PC-9 (cell line): Measurements from ENCODE around the gene EFS. TPM values are rescaled to one million over a fixed set of nuclear protein-coding genes. Genes with fewer than 3 reads are reported as not detected.

ENCODE experiments used
- BruUV-seq: library from RNA; stranded (reverse); fragments of 400-500 nt; replicated peaks from 2 replicates; lab custom pipeline; 2021; lab: Mats Ljungman, UMichigan
- CTCF ChIA-PET: fragments of 300-600 bp; sonication (Branson Sonifier 250); formaldehyde crosslinking; loops from one replicate; lab custom pipeline; 2022; ENCODE audit warnings: antibody characterized with exemption; lab: Charles Lee
- POLR2A ChIA-PET: fragments of 300-600 bp; sonication (Branson Sonifier 250); formaldehyde crosslinking; loops from one replicate; lab custom pipeline; 2022; ENCODE audit warnings: antibody characterized with exemption; ENCODE audit not compliant: unreplicated experiment; lab: Charles Lee
- DNase-seq, 2 experiments: peaks; one replicate each; pipeline versions ENCODE4 v3.0.0 to v3.0.0-alpha.2; 2015 to 2022; ENCODE audit warnings: mixed read lengths in 1 of 2
- H2AFZ ChIP-seq: fragments of 200-600 bp; sonication (generic); 2 replicates; pipeline ENCODE4 v1.8.1; 2017; ENCODE audit warnings: antibody characterized with exemption
- H3F3A ChIP-seq: fragments of 200-600 bp; sonication (generic); 2 replicates; pipeline ENCODE4 v1.8.1; 2017; ENCODE audit warnings: antibody characterized with exemption, mild to moderate bottlenecking, low read depth; ENCODE audit not compliant: insufficient read depth
- H3K27ac ChIP-seq: fragments of 200-600 bp; sonication (generic); 2 replicates; pipeline ENCODE4 v1.6.1; 2016; ENCODE audit warnings: mixed run types
- H3K27me3 ChIP-seq: fragments of 200-600 bp; sonication (generic); 2 replicates; pipeline ENCODE4 v1.6.1; 2016; ENCODE audit warnings: low read depth, mixed run types; ENCODE audit not compliant: insufficient read depth
- H3K36me3 ChIP-seq: fragments of 200-600 bp; sonication (generic); 2 replicates; pipeline ENCODE4 v1.6.1; 2016; ENCODE audit warnings: low read depth, mixed run types
- H3K4me1 ChIP-seq: fragments of 200-600 bp; sonication (generic); replicated peaks from 2 replicates; pipeline ENCODE4 v1.6.1; 2016; ENCODE audit warnings: mixed run types; ENCODE audit not compliant: insufficient read depth
- H3K4me2 ChIP-seq: fragments of 200-600 bp; sonication (generic); 2 replicates; pipeline ENCODE4 v1.6.1; 2017; ENCODE audit warnings: mixed run types
- H3K4me3 ChIP-seq: fragments of 200-600 bp; sonication (generic); 2 replicates; pipeline ENCODE4 v1.6.1; 2016; ENCODE audit warnings: mixed run types
- H3K79me2 ChIP-seq: fragments of 200-600 bp; sonication (generic); 2 replicates; pipeline ENCODE4 v1.6.1; 2017; ENCODE audit warnings: low read depth, mixed run types
- H3K9me2 ChIP-seq: fragments of 200-600 bp; sonication (generic); 2 replicates; pipeline ENCODE4 v1.8.1; 2017; ENCODE audit warnings: mild to moderate bottlenecking; ENCODE audit not compliant: insufficient read depth
- H3K9me3 ChIP-seq: fragments of 200-600 bp; sonication (generic); 2 replicates; pipeline ENCODE4 v1.8.1; 2016; ENCODE audit warnings: low read depth; ENCODE audit not compliant: insufficient read depth
- H4K20me1 ChIP-seq: fragments of 200-600 bp; sonication (generic); 2 replicates; pipeline ENCODE4 v1.8.1; 2017; ENCODE audit not compliant: insufficient read depth
- EZH2 ChIP-seq: fragments of 200-600 bp; sonication (generic); IDR thresholded peaks from 2 replicates; pipeline ENCODE4 v1.8.0; 2017; ENCODE audit warnings: antibody characterized with exemption, low read depth
- intact Hi-C: fragments of 100-400 bp; cut with micrococcal nuclease; formaldehyde crosslinking; loops from one replicate; pipeline ENCODE4 v1.10.0; 2022; ENCODE audit not compliant: unreplicated experiment
- total RNA-seq: library from RNA; stranded (reverse); gene quantifications from 2 replicates; pipeline ENCODE4 v1.2.3, GENCODE V29; 2021
- TF ChIP-seq, protein P1 (sequence below): fragments of 200-600 bp; sonication (generic); conservative IDR thresholded peaks from 2 replicates; pipeline ENCODE4 v1.6.1; 2017; ENCODE audit warnings: mixed run types, antibody characterized with exemption, mild to moderate bottlenecking, moderate library complexity

EFS gene
- total RNA-seq, 1 experiment from 2014 or later: not detected

DNA sequence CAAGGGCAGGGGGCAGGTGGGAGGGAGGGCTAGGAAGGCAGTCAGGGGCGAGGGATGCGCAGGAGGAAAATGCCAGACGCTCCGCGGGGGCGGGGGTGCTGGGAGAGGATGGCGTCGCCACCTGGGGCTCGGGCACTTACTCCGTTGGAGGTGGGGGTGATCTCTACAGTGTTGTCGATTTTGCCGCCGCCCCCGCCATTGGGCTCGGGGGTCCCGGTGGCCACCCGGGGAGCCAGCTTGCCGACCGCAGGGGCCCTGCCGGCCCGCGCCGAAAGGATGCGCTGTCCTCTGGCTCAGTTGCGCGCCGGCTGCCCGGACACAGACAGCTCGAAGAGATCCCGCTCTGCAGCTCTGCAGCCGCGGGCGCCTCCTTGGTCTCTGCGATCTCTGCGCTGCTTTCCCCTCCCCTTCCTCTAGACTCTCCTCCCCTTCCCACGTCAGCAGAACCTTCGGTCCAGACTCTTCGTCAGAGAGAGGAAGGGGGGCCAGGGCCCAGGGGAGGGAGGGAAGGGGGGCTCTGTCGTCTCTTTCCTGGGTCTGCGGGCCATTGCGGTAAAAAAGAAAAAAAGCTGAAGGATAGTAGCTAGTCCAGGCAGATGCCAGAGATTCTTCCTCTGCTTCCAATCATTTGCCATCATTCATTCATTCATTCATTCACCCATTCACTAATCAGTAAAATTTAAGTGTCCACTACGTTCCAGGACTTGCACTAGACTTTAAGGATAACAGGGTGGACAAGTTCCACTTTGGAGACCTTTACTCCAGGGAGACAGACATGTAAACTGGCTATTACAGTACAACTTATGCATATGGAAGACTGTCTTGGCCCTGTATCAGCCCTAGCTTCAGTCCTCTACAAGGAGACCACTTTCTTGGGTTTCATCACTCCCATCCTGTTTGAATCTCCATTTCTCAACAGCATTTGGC, 12.2 kb downstream of the EFS start, which contains the start of gene SLC22A17:
SLC22A17 (minus strand) TSS at position 382 of the 927 bp plus-strand sequence.
- H3K9me2 ChIP-seq: no peaks in the 10 kb centered on the region
- TF ChIP-seq, protein P1, sequence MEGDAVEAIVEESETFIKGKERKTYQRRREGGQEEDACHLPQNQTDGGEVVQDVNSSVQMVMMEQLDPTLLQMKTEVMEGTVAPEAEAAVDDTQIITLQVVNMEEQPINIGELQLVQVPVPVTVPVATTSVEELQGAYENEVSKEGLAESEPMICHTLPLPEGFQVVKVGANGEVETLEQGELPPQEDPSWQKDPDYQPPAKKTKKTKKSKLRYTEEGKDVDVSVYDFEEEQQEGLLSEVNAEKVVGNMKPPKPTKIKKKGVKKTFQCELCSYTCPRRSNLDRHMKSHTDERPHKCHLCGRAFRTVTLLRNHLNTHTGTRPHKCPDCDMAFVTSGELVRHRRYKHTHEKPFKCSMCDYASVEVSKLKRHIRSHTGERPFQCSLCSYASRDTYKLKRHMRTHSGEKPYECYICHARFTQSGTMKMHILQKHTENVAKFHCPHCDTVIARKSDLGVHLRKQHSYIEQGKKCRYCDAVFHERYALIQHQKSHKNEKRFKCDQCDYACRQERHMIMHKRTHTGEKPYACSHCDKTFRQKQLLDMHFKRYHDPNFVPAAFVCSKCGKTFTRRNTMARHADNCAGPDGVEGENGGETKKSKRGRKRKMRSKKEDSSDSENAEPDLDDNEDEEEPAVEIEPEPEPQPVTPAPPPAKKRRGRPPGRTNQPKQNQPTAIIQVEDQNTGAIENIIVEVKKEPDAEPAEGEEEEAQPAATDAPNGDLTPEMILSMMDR: no peak
- TF ChIP-seq EZH2: no peak
- no peaks in the 10 kb centered on the region for H4K20me1 ChIP-seq
- H3K9me3 ChIP-seq: no peaks in the 10 kb centered on the region
- no peaks in the 10 kb centered on the region for H3K36me3 ChIP-seq
- H3K4me3 ChIP-seq: no peak within 1 kb of the TSS
- no peaks in the 10 kb centered on the region for H3F3A ChIP-seq
- no peaks in the 10 kb centered on the region for H3K4me1 ChIP-seq
- no peak within 1 kb of the TSS for H3K4me2 ChIP-seq
- ChIA-PET CTCF (interaction anchor here (0.5 kb wide), 1 partner anchor 358 kb away, joined by 3 read pairs; no protein-coding TSS in a partner anchor), POLR2A (no interaction called here)
- BruUV-seq: no TSS peak
- H2AFZ ChIP-seq: no peak within 1 kb of the TSS
- no peak within 1 kb of the TSS for H3K27ac ChIP-seq
- no peak for DNase-seq
- peaks cover 60% of the 10 kb centered on the region for H3K27me3 ChIP-seq
- intact Hi-C loops: no loop called here
- no peaks in the 10 kb centered on the region for H3K79me2 ChIP-seq

DNA sequence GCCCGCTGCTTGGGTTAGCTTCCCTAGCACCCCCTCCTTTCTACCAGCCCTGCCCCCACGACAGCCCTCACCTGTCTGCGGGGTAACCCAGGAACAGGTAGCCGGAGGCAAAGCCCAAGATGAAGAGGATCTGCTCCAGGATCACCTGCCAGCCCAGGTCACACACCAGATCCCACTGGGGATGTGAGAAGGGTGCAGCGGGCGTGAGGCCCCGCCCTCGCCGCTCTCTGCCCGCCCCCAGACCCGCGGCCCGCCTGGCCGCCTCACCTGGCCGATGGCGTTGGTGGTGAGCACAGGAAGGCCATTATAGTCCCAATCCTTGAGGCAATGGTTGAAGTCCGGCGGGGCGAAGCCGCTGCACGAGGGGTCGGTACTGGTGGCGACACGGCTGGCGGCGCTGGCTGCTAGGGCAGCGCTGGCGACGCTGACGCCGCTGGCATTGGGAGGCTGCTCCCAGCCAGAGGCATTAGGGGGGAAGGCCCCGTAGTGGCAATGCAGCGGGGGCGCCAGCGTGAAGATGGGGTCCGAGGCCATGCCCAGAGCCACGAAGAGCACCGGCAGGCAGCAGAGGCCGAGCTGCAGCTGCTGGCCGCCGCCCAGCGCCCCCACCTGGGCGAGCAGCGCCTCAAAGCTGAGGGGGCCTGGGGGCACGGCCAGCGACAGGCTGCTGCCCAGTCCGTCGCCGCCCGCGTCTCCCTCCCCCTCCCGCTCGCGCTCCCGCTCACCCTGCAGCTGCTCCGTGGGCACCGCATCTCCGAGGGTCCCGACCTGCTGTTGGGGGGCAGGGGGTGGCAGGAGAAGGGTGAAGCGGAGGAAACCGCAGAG, 13.1 kb downstream of the EFS start:
- Histone ChIP-seq H3K27ac (no peak overlapping the region), H4K20me1 (no peaks in the 10 kb centered on the region), H3K4me3 (no peak overlapping the region), H3K36me3 (no peaks in the 10 kb centered on the region), H2AFZ (no peak overlapping the region), H3K4me1 (no peaks in the 10 kb centered on the region), H3K79me2 (no peaks in the 10 kb centered on the region), H3F3A (no peaks in the 10 kb centered on the region), H3K4me2 (no peak overlapping the region), H3K27me3 (peaks cover 56% of the 10 kb centered on the region), H3K9me3 (no peaks in the 10 kb centered on the region), H3K9me2 (no peaks in the 10 kb centered on the region)
- ChIA-PET POLR2A (no interaction called here), CTCF (no interaction called here)
- TF ChIP-seq EZH2: no peak
- TF ChIP-seq, protein P1: no peak
- BruUV-seq: no TSS peak
- intact Hi-C loops: no loop called here
- DNase-seq: no peak

DNA sequence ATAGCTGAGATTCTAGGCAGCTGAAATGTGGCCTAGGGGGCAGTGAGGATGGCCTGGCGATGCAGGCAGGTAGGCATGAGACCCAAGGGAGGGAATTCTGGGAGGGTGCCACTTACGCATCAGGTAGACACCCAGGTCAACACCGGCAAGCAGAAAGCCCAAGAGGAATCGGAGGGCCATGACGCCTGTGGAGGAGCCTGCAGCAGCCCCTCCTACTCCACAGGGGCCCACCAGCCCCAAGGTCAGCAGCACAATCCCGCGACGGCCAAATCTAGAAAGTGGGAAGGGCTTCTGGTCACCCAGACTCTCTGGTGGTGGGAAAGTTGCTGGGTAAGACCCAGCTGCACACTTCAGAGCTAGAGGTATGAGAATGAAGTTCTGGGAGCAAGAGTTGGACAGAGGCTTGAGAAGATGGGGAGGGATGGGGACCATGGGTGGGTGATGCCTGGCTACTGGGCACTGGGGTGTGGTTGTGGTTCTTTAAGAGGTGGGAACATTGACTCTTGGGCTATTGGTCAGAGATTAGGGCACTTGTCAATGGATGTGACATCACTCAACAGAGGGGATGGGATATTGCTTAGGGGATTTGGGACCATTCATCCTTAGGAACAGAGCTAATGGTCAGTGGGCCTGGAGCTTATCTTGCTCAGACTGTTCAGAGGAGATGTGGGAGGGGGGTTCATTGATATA, 15.7 kb downstream of the EFS start:
- H3K79me2 ChIP-seq: no peaks in the 10 kb centered on the region
- no peak overlapping the region for H2AFZ ChIP-seq
- no peaks in the 10 kb centered on the region for H3F3A ChIP-seq
- DNase-seq: no peak
- no peaks in the 10 kb centered on the region for H3K4me1 ChIP-seq
- no peak overlapping the region for H3K27ac ChIP-seq
- BruUV-seq: no TSS peak
- no peak overlapping the region for H3K4me3 ChIP-seq
- intact Hi-C loops: no loop called here
- no peaks in the 10 kb centered on the region for H4K20me1 ChIP-seq
- TF ChIP-seq, protein P1: no peak
- no peak for TF ChIP-seq EZH2
- H3K4me2 ChIP-seq: no peak overlapping the region
- peaks cover 45% of the 10 kb centered on the region for H3K27me3 ChIP-seq
- H3K36me3 ChIP-seq: no peaks in the 10 kb centered on the region
- CTCF ChIA-PET: no interaction called here
- no peaks in the 10 kb centered on the region; the same call in 1 of the 2 replicates for H3K9me3 ChIP-seq
- H3K9me2 ChIP-seq: no peaks in the 10 kb centered on the region
- POLR2A ChIA-PET: no interaction called here
